H1 (cell line): ENCODE data around the gene IRF3. TPM values are rescaled to one million over a fixed set of nuclear protein-coding genes. Genes with fewer than 3 reads are reported as not detected.

Source experiments
- NRF1 ChIP-seq: IDR thresholded peaks from 2 replicates; pipeline ENCODE4 v1.6.1; 2011; ENCODE audit warnings: mild to moderate bottlenecking, low read depth, low read length, improper control_type of control experiment
- RAD21 ChIP-seq, 2 experiments: IDR thresholded peaks in 1 of 2; conservative IDR thresholded peaks in 1 of 2; 2 replicates each; pipeline ENCODE4 v1.6.1; 2011; ENCODE audit warnings: low read depth in 2 of 2, low read length in 2 of 2, improper control_type of control experiment in 1 of 2, inconsistent platforms in 1 of 2, mild to moderate bottlenecking in 1 of 2, moderate library complexity in 1 of 2
- TAF7 ChIP-seq: optimal IDR thresholded peaks from 2 replicates; pipeline ENCODE3; 2011; ENCODE audit warnings: low read depth, mild to moderate bottlenecking, inconsistent platforms, low read length, moderate library complexity, borderline replicate concordance
- polyA plus RNA-seq, 7 experiments: library from polyadenylated mRNA; depleted of rRNA in 3 of 7; stranded (reverse) in 5 of 7; unstranded in 2 of 7; fragments of >200 nt in 5 of 7; fragments of 200-250 nt in 2 of 7; gene quantifications; 1 replicate in 5 of 7; 2 replicates in 1 of 7; 4 replicates in 1 of 7; pipeline versions ENCODE4 v1.2.1 to v1.2.3, GENCODE V29; 2011 to 2013; ENCODE audit warnings: missing spikeins in 2 of 7, mixed read lengths in 2 of 7
- total RNA-seq: library from RNA; stranded (reverse); fragmentation: NEBNext Ultra II Directional; extraction: Animal tissue kit (Norgen Biotek cat#: 25700); gene quantifications from 2 replicates; pipeline ENCODE4 v1.2.1, GENCODE V29; 2021
- TF ChIP-seq, protein P1 (sequence below): IDR thresholded peaks from 2 replicates; pipeline ENCODE4 v1.6.1; 2012; ENCODE audit warnings: inconsistent platforms

IRF3 gene
- total and polyA plus RNA-seq, 2 of the 8 experiments (the other 6 are each of a cell fraction or from before 2014, with no cell fraction given), result 103 to 114 TPM

DNA sequence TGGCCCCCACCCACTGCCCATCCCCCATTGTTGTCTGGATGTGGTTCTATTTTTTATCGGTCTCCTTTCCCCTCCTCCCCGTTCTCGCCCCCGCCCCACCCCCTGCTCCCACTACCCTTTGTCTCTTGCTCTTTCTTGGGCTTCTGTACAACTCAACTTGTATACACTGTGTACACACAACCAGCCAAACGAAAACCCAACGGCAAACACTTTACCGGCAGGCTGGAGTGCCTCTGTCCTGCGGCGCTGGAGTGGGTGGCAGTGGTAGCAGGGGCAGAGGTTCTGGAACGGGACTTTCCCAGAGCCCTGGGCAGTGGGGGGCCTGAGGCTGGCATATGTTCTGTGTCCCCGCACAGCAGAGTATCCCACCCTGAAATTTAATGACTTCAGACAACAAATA, 39.4 kb downstream of the IRF3 start (continued):
- TF ChIP-seq, protein P1, sequence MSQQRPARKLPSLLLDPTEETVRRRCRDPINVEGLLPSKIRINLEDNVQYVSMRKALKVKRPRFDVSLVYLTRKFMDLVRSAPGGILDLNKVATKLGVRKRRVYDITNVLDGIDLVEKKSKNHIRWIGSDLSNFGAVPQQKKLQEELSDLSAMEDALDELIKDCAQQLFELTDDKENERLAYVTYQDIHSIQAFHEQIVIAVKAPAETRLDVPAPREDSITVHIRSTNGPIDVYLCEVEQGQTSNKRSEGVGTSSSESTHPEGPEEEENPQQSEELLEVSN, result no peak
- TF ChIP-seq TAF7 (no peak), NRF1 (no peak), RAD21 (IDR thresholded peaks at IDR 0.05 in 1 of 2, conservative IDR thresholded peaks at IDR 0.05 in 1 of 2; ENCODE audit: low read depth in 2 of 2, low read length in 2 of 2) (no peak)
- TF ChIP-seq, all 59 proteins: peak for 0
